ENCODE data around the gene CNTN1. TPM values are rescaled to one million over a fixed set of nuclear protein-coding genes. Genes with fewer than 3 reads are reported as not detected.

Gene CNTN1
- total RNA-seq, 1 experiment from 2014 or later: 3.0 TPM

- intact Hi-C loops (cut with micrococcal nuclease): no loop called here
These were observed 23.8 kb downstream of the CNTN1 start for GRCh38 chr12:40716037-40716436.

More at GRCh38 chr12:40716037-40716436, 23.8 kb downstream of the CNTN1 start:
- Histone ChIP-seq H3K27ac (ENCODE audit: low read depth, low read length) (no peak overlapping the region), H3K4me1 (ENCODE audit: control insufficient read depth in 1 of 2, insufficient read depth in 2 of 2, low read length in 2 of 2) (no peaks in the 10 kb centered on the region), H3K36me3 (ENCODE audit: control insufficient read depth in 1 of 2, insufficient read depth in 2 of 2, low read length in 2 of 2) (no peaks in the 10 kb centered on the region), H3K4me3 (replicated peaks in 1 of 2; ENCODE audit: low read depth in 1 of 2, low read length in 2 of 2) (no peak overlapping the region), H3K9ac (ENCODE audit: low read length) (no peak overlapping the region), H3K27me3 (ENCODE audit: insufficient read depth, low read length) (no peaks in the 10 kb centered on the region), H2AFZ (ENCODE audit: low read depth, low read length, poor library complexity, severe bottlenecking) (no peak overlapping the region), H3K9me3 (ENCODE audit: control insufficient read depth in 1 of 2, insufficient read depth in 1 of 2, low read depth in 1 of 2, low read length in 2 of 2) (no peaks in the 10 kb centered on the region), H4K20me1 (ENCODE audit: insufficient read depth) (no peaks in the 10 kb centered on the region), H3K9me2 (ENCODE audit: insufficient read depth) (no peaks in the 10 kb centered on the region), H3K4me2 (ENCODE audit: low read length) (no peak overlapping the region), H3K79me2 (ENCODE audit: insufficient read depth, low read length) (no peaks in the 10 kb centered on the region)
- RAD21 ChIA-PET (ENCODE audit: low non-redundant PET in 1 of 2, low total read pairs in 2 of 2, uncharacterized antibody in 2 of 2, unreplicated experiment in 2 of 2): no interaction called here
- TF ChIP-seq ZNF274 (IDR thresholded peaks at IDR 0.05; ENCODE audit: low read depth, low read length) (no peak), POLR2A (IDR thresholded peaks at IDR 0.05; ENCODE audit: borderline replicate concordance, extremely low read depth, insufficient read depth, insufficient read length) (no peak), CEBPB (IDR thresholded peaks at IDR 0.05; ENCODE audit: low read depth) (no peak), CBX3 (IDR thresholded peaks at IDR 0.05; ENCODE audit: low read depth) (no peak), JUND (IDR thresholded peaks at IDR 0.05) (no peak), SP1 (IDR thresholded peaks at IDR 0.05; ENCODE audit: low read depth) (no peak), EZH2phosphoT487 (IDR thresholded peaks at IDR 0.05; ENCODE audit: borderline replicate concordance) (no peak), EGR1 (IDR thresholded peaks at IDR 0.05; ENCODE audit: low read depth) (no peak), EZH2 (IDR thresholded peaks at IDR 0.05) (no peak), ELF1 (IDR thresholded peaks at IDR 0.05; ENCODE audit: borderline replicate concordance, low read depth) (no peak)
- TF ChIP-seq, protein P1, sequence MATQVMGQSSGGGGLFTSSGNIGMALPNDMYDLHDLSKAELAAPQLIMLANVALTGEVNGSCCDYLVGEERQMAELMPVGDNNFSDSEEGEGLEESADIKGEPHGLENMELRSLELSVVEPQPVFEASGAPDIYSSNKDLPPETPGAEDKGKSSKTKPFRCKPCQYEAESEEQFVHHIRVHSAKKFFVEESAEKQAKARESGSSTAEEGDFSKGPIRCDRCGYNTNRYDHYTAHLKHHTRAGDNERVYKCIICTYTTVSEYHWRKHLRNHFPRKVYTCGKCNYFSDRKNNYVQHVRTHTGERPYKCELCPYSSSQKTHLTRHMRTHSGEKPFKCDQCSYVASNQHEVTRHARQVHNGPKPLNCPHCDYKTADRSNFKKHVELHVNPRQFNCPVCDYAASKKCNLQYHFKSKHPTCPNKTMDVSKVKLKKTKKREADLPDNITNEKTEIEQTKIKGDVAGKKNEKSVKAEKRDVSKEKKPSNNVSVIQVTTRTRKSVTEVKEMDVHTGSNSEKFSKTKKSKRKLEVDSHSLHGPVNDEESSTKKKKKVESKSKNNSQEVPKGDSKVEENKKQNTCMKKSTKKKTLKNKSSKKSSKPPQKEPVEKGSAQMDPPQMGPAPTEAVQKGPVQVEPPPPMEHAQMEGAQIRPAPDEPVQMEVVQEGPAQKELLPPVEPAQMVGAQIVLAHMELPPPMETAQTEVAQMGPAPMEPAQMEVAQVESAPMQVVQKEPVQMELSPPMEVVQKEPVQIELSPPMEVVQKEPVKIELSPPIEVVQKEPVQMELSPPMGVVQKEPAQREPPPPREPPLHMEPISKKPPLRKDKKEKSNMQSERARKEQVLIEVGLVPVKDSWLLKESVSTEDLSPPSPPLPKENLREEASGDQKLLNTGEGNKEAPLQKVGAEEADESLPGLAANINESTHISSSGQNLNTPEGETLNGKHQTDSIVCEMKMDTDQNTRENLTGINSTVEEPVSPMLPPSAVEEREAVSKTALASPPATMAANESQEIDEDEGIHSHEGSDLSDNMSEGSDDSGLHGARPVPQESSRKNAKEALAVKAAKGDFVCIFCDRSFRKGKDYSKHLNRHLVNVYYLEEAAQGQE (IDR thresholded peaks at IDR 0.05; ENCODE audit: low read depth): no peak
- TF ChIP-seq, protein P2, sequence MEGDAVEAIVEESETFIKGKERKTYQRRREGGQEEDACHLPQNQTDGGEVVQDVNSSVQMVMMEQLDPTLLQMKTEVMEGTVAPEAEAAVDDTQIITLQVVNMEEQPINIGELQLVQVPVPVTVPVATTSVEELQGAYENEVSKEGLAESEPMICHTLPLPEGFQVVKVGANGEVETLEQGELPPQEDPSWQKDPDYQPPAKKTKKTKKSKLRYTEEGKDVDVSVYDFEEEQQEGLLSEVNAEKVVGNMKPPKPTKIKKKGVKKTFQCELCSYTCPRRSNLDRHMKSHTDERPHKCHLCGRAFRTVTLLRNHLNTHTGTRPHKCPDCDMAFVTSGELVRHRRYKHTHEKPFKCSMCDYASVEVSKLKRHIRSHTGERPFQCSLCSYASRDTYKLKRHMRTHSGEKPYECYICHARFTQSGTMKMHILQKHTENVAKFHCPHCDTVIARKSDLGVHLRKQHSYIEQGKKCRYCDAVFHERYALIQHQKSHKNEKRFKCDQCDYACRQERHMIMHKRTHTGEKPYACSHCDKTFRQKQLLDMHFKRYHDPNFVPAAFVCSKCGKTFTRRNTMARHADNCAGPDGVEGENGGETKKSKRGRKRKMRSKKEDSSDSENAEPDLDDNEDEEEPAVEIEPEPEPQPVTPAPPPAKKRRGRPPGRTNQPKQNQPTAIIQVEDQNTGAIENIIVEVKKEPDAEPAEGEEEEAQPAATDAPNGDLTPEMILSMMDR (IDR thresholded peaks at IDR 0.05 in 2 of 3, conservative IDR thresholded peaks at IDR 0.05 in 1 of 3; ENCODE audit: borderline replicate concordance in 1 of 3, insufficient read depth in 1 of 3, low read depth in 2 of 3, low read length in 2 of 3): no peak
- POLR2A ChIA-PET: no interaction called here
- ATAC-seq (no peak), DNase-seq (ENCODE audit: low read depth, low spot score) (no peak)
- no TSS peak for BruUV-seq (replicated peaks)
- CTCF ChIA-PET: no interaction called here

Data from HCT116 (cell line).